GM23248 (cell line): ENCODE measurements around the gene PI4KB.

Experiments
- EZH2 ChIP-seq: fragments of 200-600 bp; sonication (generic); IDR thresholded peaks from 2 replicates; pipeline ENCODE4 v1.6.1; 2018; ENCODE audit warnings: antibody characterized with exemption, mild to moderate bottlenecking; ENCODE audit not compliant: insufficient read depth, poor library complexity, severe bottlenecking
- EZH2phosphoT487 ChIP-seq: fragments of 200-600 bp; sonication (generic); IDR thresholded peaks from 2 replicates; pipeline ENCODE4 v1.6.1; 2018; ENCODE audit warnings: antibody characterized with exemption, moderate library complexity, mild to moderate bottlenecking, low read depth; ENCODE audit not compliant: insufficient read depth

GRCh38 chr1:151255381-151255780 lies 71.8 kb downstream of the PI4KB start:
- no peak for TF ChIP-seq EZH2phosphoT487
- no peak for TF ChIP-seq EZH2
